ENCODE results near the gene KANSL1. TPM values are rescaled to one million over a fixed set of nuclear protein-coding genes. Genes with fewer than 3 reads are reported as not detected.

Gene KANSL1
- total and polyA plus RNA-seq, 9 donors: 30.4 to 107 (median 77.7) TPM

- intact Hi-C loops (cut with DNase I): no loop called here
- no peak overlapping the region for H3K27ac ChIP-seq
- H3K27me3 ChIP-seq: no peaks in the 10 kb centered on the region
- H3K9me3 ChIP-seq: no peaks in the 10 kb centered on the region
- no peak for TF ChIP-seq EP300 (IDR thresholded peaks at IDR 0.05)
- TF ChIP-seq CTCF (IDR thresholded peaks at IDR 0.05): no peak
- TF ChIP-seq POLR2A (IDR thresholded peaks at IDR 0.05): no peak
- no peaks in the 10 kb centered on the region for H3K4me1 ChIP-seq (ENCODE audit: insufficient read depth)
- DNase-seq: no peak
- no peaks in the 10 kb centered on the region for H3K36me3 ChIP-seq
- WGBS, 3 donors: 73 to 76% (median 74%) methylated on average over 9 of the region's 9 CpGs
- H3K4me3 ChIP-seq: no peak overlapping the region
Measured at GRCh38 chr17:46013502-46014165, 179.6 kb downstream of the KANSL1 start.

GRCh38 chr17:46013127-46013501 is 180.1 kb downstream of the KANSL1 start:
- 81 to 90% (median 86%) methylated on average over 7 of the region's 7 CpGs for WGBS, 3 donors
- no peak for DNase-seq
- no peak overlapping the region for H3K4me3 ChIP-seq
- no peak overlapping the region for H3K27ac ChIP-seq
- H3K4me1 ChIP-seq (ENCODE audit: insufficient read depth): no peaks in the 10 kb centered on the region
- H3K9me3 ChIP-seq: no peaks in the 10 kb centered on the region
- no peaks in the 10 kb centered on the region for H3K36me3 ChIP-seq
- TF ChIP-seq POLR2A (IDR thresholded peaks at IDR 0.05) (no peak), CTCF (IDR thresholded peaks at IDR 0.05) (no peak), EP300 (IDR thresholded peaks at IDR 0.05) (no peak)
- no peaks in the 10 kb centered on the region for H3K27me3 ChIP-seq
- intact Hi-C loops (cut with DNase I): no loop called here

- Histone ChIP-seq H3K27ac (no peak overlapping the region), H3K4me3 (no peak overlapping the region), H3K36me3 (no peaks in the 10 kb centered on the region), H3K4me1 (ENCODE audit: insufficient read depth) (no peaks in the 10 kb centered on the region), H3K27me3 (no peaks in the 10 kb centered on the region), H3K9me3 (no peaks in the 10 kb centered on the region)
- no peak for DNase-seq
- TF ChIP-seq POLR2A (IDR thresholded peaks at IDR 0.05) (no peak), EP300 (IDR thresholded peaks at IDR 0.05) (no peak), CTCF (IDR thresholded peaks at IDR 0.05) (no peak)
- intact Hi-C loops (cut with DNase I): no loop called here
- 65 to 76% (median 72%) methylated on average over 11 of the region's 11 CpGs for WGBS, 3 donors
Measured at GRCh38 chr17:46012506-46013079, 180.6 kb downstream of the KANSL1 start.

- H3K4me3 ChIP-seq: no peak overlapping the region
- H3K9me3 ChIP-seq: no peaks in the 10 kb centered on the region
- 82 to 86% (median 83%) methylated on average over 26 to 28 of the region's 28 CpGs for WGBS, 3 donors
- no peaks in the 10 kb centered on the region for H3K4me1 ChIP-seq (ENCODE audit: insufficient read depth)
- TF ChIP-seq CTCF (IDR thresholded peaks at IDR 0.05) (no peak), POLR2A (IDR thresholded peaks at IDR 0.05) (no peak), EP300 (IDR thresholded peaks at IDR 0.05) (no peak)
- no peaks in the 10 kb centered on the region for H3K27me3 ChIP-seq
- H3K27ac ChIP-seq: no peak overlapping the region
- H3K36me3 ChIP-seq: no peaks in the 10 kb centered on the region
- intact Hi-C loops (cut with DNase I): no loop called here
- DNase-seq: no peak
Measured at GRCh38 chr17:46011711-46012505, 181.3 kb downstream of the KANSL1 start.
